Endodermal cell (in vitro differentiated cells): ENCODE data around the gene GPR61. TPM values are rescaled to one million over a fixed set of nuclear protein-coding genes. Genes with fewer than 3 reads are reported as not detected.

Experiments
- DNase-seq: peaks from one replicate; pipeline ENCODE4 v3.0.0-alpha.2; 2017
- H3K27ac ChIP-seq: 2 replicates; pipeline ENCODE4 v1.5.1; 2013; ENCODE audit warnings: mild to moderate bottlenecking, low read depth, low read length, moderate library complexity
- H3K27me3 ChIP-seq: 2 replicates; pipeline ENCODE4 v1.6.1; 2013; ENCODE audit warnings: mild to moderate bottlenecking, low read length, moderate library complexity; ENCODE audit not compliant: insufficient read depth, control insufficient read depth, poor library complexity, severe bottlenecking
- H3K36me3 ChIP-seq: 2 replicates; pipeline ENCODE4 v1.7.0; 2013; ENCODE audit warnings: mild to moderate bottlenecking, low read length, moderate library complexity; ENCODE audit not compliant: control insufficient read depth, insufficient read depth
- H3K4me1 ChIP-seq: one replicate; pipeline ENCODE4 v1.7.0; 2013; ENCODE audit warnings: low read length; ENCODE audit not compliant: control insufficient read depth, insufficient read depth
- H3K4me3 ChIP-seq: 2 replicates; pipeline ENCODE4 v1.5.1; 2013; ENCODE audit warnings: mild to moderate bottlenecking, low read length, moderate library complexity
- H3K9ac ChIP-seq: 2 replicates; pipeline ENCODE4 v1.6.1; 2013; ENCODE audit warnings: mild to moderate bottlenecking, low read length, moderate library complexity; ENCODE audit not compliant: poor library complexity, severe bottlenecking; ENCODE audit errors: extremely low read depth
- H3K9me3 ChIP-seq: 2 replicates; pipeline ENCODE4 v1.6.1; 2013; ENCODE audit warnings: mild to moderate bottlenecking, low read length, moderate library complexity; ENCODE audit not compliant: control insufficient read depth
- H3K27ac Mint-ChIP-seq: 2 replicates; pipeline ENCODE4 v1.8.0; 2020; ENCODE audit warnings: mixed read lengths
- H3K27me3 Mint-ChIP-seq: 2 replicates; pipeline ENCODE4 v1.8.0; 2021; ENCODE audit warnings: mild to moderate bottlenecking, mixed read lengths; ENCODE audit not compliant: insufficient read depth
- H3K36me3 Mint-ChIP-seq: 2 replicates; pipeline ENCODE4 v1.8.0; 2020; ENCODE audit warnings: low read depth, mixed read lengths
- H3K4me1 Mint-ChIP-seq: 2 replicates; pipeline ENCODE4 v1.8.0; 2020; ENCODE audit warnings: mixed read lengths
- H3K4me3 Mint-ChIP-seq: 2 replicates; pipeline ENCODE4 v1.8.0; 2020; ENCODE audit warnings: mild to moderate bottlenecking, moderate library complexity, mixed read lengths
- H3K9me3 Mint-ChIP-seq: 2 replicates; pipeline ENCODE4 v1.8.0; 2020; ENCODE audit warnings: mild to moderate bottlenecking, mixed read lengths
- CTCF ChIP-seq: fragments of 200-600 bp; sonication (generic); conservative IDR thresholded peaks from 2 replicates; pipeline ENCODE4 v1.5.0; 2021; ENCODE audit warnings: antibody characterized with exemption, mild to moderate bottlenecking
- WGBS, 2 experiments: methylation state at CpG; one replicate each; pipeline versions ENCODE4 v1.1.5 to v1.1.7; 2013; ENCODE audit warnings: missing lambda C conversion rate in 2 of 2, mixed read lengths in 1 of 2; ENCODE audit not compliant: insufficient coverage in 1 of 2, insufficient read length in 1 of 2; 5-methylcytosine and 5-hydroxymethylcytosine counted together
- total RNA-seq, 2 donors: library from RNA; stranded (reverse); fragmentation: NEBNext Ultra II Directional in 1 of 2; extraction: Animal tissue kit (Norgen Biotek cat#: 25700) in 1 of 2; gene quantifications; 2 replicates in 1 of 2; 3 replicates in 1 of 2; pipeline ENCODE4 v1.2.1, GENCODE V29; 2021

The GPR61 gene
- total RNA-seq, 2 donors from 2014 or later = 0.93 TPM; not detected in 1

DNA sequence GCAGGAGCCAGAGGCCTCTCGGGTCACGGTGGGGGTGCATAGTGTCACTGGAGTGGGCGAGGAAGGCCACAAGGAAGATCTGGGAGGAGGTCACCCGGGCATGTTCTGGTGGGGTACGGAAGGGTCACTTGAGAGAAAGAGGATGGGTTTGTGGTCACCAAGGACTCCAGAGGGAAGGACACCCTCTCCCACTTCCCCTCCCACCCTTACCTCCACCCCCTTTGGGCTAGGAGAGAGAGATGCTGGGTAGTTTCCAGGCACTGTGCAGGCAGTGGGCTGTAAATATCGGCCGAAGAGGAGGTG is 30.8 kb upstream of the GPR61 start:
- H3K36me3 ChIP-seq = no peaks in the 10 kb centered on the region
- no peak overlapping the region for H3K9ac ChIP-seq
- H3K27me3 ChIP-seq = peaks cover 57% of the 10 kb centered on the region
- H3K9me3 ChIP-seq = no peaks in the 10 kb centered on the region
- 60 to 89% methylated on average over 1 to 7 of the region's 7 CpGs for WGBS, 2 experiments
- H3K4me3 ChIP-seq = peak overlapping the region; percentile 85
- H3K4me1 ChIP-seq = no peaks in the 10 kb centered on the region
- Mint-ChIP-seq H3K9me3 (no peaks in the 10 kb centered on the region), H3K4me3 (peak overlapping the region; percentile 72), H3K4me1 (peaks cover 10% of the 10 kb centered on the region), H3K27me3 (peaks cover 60% of the 10 kb centered on the region), H3K27ac (no peak overlapping the region), H3K36me3 (no peaks in the 10 kb centered on the region)
- no peak for TF ChIP-seq CTCF
- DNase-seq = no peak
- H3K27ac ChIP-seq = no peak overlapping the region

DNA sequence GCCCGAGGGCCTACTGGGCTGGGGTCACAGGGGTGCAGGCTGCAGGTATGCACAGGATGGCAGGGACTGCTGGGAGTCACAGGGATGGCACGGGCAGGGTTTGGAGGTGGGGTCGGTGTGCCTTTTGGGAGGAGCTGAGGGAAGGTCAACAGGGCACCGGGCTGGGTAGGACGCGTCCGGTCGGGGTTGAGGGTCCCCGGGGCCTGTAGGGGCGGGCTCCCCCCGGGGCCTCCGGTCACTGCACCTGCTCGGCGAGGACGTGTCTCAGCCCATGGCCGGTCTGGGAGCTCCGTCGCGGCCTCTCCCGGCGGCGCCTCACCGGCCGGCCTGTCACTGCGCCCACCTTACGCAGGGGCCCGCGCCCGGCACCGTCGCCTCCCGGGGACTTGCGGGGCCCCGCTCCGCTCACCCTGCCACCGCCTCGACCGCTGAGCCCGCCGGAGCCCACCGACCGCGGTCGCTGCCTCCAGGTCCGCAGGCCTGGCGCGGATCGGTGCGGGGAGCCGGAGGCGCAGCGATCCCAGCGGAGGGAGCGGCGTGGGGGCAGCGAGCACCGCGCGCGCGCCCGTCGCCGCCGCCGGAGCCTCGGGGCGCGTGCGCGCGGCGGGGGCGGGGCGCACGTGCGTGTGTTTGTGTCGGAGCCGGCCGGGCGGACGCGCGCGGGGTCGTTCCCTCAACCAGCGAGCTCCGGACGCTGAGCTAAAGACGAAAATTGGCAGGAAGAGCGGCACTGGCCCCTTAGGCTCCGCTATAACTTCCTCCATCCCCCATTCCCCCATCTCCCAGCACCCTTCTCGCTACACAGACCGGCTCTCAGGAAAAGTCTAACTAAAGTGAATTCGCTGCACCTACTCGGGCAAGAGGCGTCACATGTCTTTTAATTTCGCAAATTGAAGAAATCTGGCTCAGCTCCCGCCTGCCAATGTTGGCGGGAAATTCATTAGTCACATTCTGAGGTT is 30.2 kb upstream of the GPR61 start, which contains the start of gene AMIGO1:
Gene AMIGO1, minus strand, starts transcription at position 552 of the 959 bp plus-strand sequence. CDS start 815 bp downstream, outside the sequence.
- Histone ChIP-seq H3K9me3 (no peaks in the 10 kb centered on the region), H3K4me1 (no peaks in the 10 kb centered on the region), H3K27me3 (peaks cover 57% of the 10 kb centered on the region), H3K27ac (no peak within 1 kb of the TSS), H3K9ac (no peak within 1 kb of the TSS), H3K36me3 (no peaks in the 10 kb centered on the region), H3K4me3 (peak within 1 kb of the TSS; percentile 85)
- H3K27ac Mint-ChIP-seq = no peak within 1 kb of the TSS
- DNase-seq = peak; percentile 85
- no peaks in the 10 kb centered on the region for H3K36me3 Mint-ChIP-seq
- H3K9me3 Mint-ChIP-seq = no peaks in the 10 kb centered on the region
- H3K4me1 Mint-ChIP-seq = peaks cover 10% of the 10 kb centered on the region
- 2 to 4% methylated on average over 18 to 100 of the region's 100 CpGs for WGBS, 2 experiments
- peaks cover 60% of the 10 kb centered on the region for H3K27me3 Mint-ChIP-seq
- peak within 1 kb of the TSS; percentile 72 for H3K4me3 Mint-ChIP-seq
- no peak for TF ChIP-seq CTCF

GRCh38 chr1:109513110-109513710 is 26.5 kb upstream of the GPR61 start:
- H3K27me3 Mint-ChIP-seq = peaks cover 49% of the 10 kb centered on the region
- Histone ChIP-seq H3K4me3 (no peak overlapping the region), H3K4me1 (no peaks in the 10 kb centered on the region), H3K27ac (no peak overlapping the region), H3K9ac (no peak overlapping the region), H3K36me3 (no peaks in the 10 kb centered on the region), H3K27me3 (peaks cover 42% of the 10 kb centered on the region), H3K9me3 (no peaks in the 10 kb centered on the region)
- H3K4me3 Mint-ChIP-seq = no peak overlapping the region
- WGBS, 2 experiments = 83 to 100% methylated on average over 1 to 2 of the region's 2 CpGs
- H3K4me1 Mint-ChIP-seq = peaks cover 10% of the 10 kb centered on the region
- no peak overlapping the region for H3K27ac Mint-ChIP-seq
- no peak for TF ChIP-seq CTCF
- no peaks in the 10 kb centered on the region for H3K9me3 Mint-ChIP-seq
- DNase-seq = no peak
- no peaks in the 10 kb centered on the region for H3K36me3 Mint-ChIP-seq
